ENCODE measurements around the gene NKD1.

The NKD1 gene

GRCh38 chr16:50679266-50679665 lies 131.1 kb downstream of the NKD1 start:
- Histone ChIP-seq H3K36me3 (ENCODE audit: control insufficient read depth in 2 of 2, insufficient read depth in 2 of 2, low read length in 2 of 2) (no peaks in the 10 kb centered on the region), H3K27ac (ENCODE audit: low read length) (no peak overlapping the region), H3K4me3 (ENCODE audit: low read length in 2 of 2) (no peak overlapping the region)

GRCh38 chr16:50679676-50680555 lies 131.7 kb downstream of the NKD1 start:
- no peaks in the 10 kb centered on the region for H3K4me1 ChIP-seq (ENCODE audit: control insufficient read depth, insufficient read depth, low read length)
- H3K9ac ChIP-seq (ENCODE audit: low read length in 2 of 2): no peak overlapping the region
- H3K27ac ChIP-seq (ENCODE audit: low read length): no peak overlapping the region
- H3K4me3 ChIP-seq (ENCODE audit: low read length in 2 of 2): no peak overlapping the region
- H3K9me3 ChIP-seq (ENCODE audit: control insufficient read depth in 2 of 2, low read length in 2 of 2): no peaks in the 10 kb centered on the region
- no peaks in the 10 kb centered on the region for H3K36me3 ChIP-seq (ENCODE audit: control insufficient read depth in 2 of 2, insufficient read depth in 2 of 2, low read length in 2 of 2)
- peaks cover 4 to 10% of the 10 kb centered on the region in 2 donors for H3K27me3 ChIP-seq (ENCODE audit: control insufficient read depth in 1 of 2, insufficient read depth in 2 of 2, low read length in 2 of 2)

More at GRCh38 chr16:50679266-50679665, 131.1 kb downstream of the NKD1 start:
- Histone ChIP-seq H3K4me1 (ENCODE audit: control insufficient read depth, insufficient read depth, low read length) (no peaks in the 10 kb centered on the region), H3K27me3 (ENCODE audit: control insufficient read depth in 1 of 2, insufficient read depth in 2 of 2, low read length in 2 of 2) (peaks cover 7 to 10% of the 10 kb centered on the region in 2 donors), H3K9me3 (ENCODE audit: control insufficient read depth in 2 of 2, low read length in 2 of 2) (no peaks in the 10 kb centered on the region), H3K9ac (ENCODE audit: low read length in 2 of 2) (no peak overlapping the region)

- Histone ChIP-seq H3K27me3 (ENCODE audit: control insufficient read depth in 1 of 2, insufficient read depth in 2 of 2, low read length in 2 of 2) (peaks cover 4 to 10% of the 10 kb centered on the region in 2 donors), H3K9me3 (ENCODE audit: control insufficient read depth in 2 of 2, low read length in 2 of 2) (no peaks in the 10 kb centered on the region), H3K9ac (ENCODE audit: low read length in 2 of 2) (no peak overlapping the region), H3K4me3 (ENCODE audit: low read length in 2 of 2) (no peak overlapping the region), H3K36me3 (ENCODE audit: control insufficient read depth in 2 of 2, insufficient read depth in 2 of 2, low read length in 2 of 2) (no peaks in the 10 kb centered on the region), H3K27ac (ENCODE audit: low read length) (no peak overlapping the region), H3K4me1 (ENCODE audit: control insufficient read depth, insufficient read depth, low read length) (no peaks in the 10 kb centered on the region)
Observed at GRCh38 chr16:50680556-50680893, 132.3 kb downstream of the NKD1 start.

GRCh38 chr16:50681021-50681885 lies 133.1 kb downstream of the NKD1 start, which contains the start of gene SNX20:
Gene SNX20 (minus strand): TSS chr16:50681312. CDS start chr16:50677526, 3,786 bp downstream.
- Histone ChIP-seq H3K4me3 (ENCODE audit: low read length in 2 of 2) (no peak within 1 kb of the TSS), H3K36me3 (ENCODE audit: control insufficient read depth in 2 of 2, insufficient read depth in 2 of 2, low read length in 2 of 2) (no peaks in the 10 kb centered on the region), H3K4me1 (ENCODE audit: control insufficient read depth, insufficient read depth, low read length) (no peaks in the 10 kb centered on the region), H3K27ac (ENCODE audit: low read length) (no peak within 1 kb of the TSS), H3K9me3 (ENCODE audit: control insufficient read depth in 2 of 2, low read length in 2 of 2) (no peaks in the 10 kb centered on the region), H3K27me3 (ENCODE audit: control insufficient read depth in 1 of 2, insufficient read depth in 2 of 2, low read length in 2 of 2) (peaks cover 4% of the 10 kb centered on the region in 2 donors), H3K9ac (ENCODE audit: low read length in 2 of 2) (no peak within 1 kb of the TSS)

GRCh38 chr16:50683689-50684374 lies 135.6 kb downstream of the NKD1 start:
- Histone ChIP-seq H3K27ac (ENCODE audit: low read length) (no peak overlapping the region), H3K9ac (ENCODE audit: low read length in 2 of 2) (no peak overlapping the region), H3K4me1 (ENCODE audit: control insufficient read depth, insufficient read depth, low read length) (no peaks in the 10 kb centered on the region), H3K36me3 (ENCODE audit: control insufficient read depth in 2 of 2, insufficient read depth in 2 of 2, low read length in 2 of 2) (no peaks in the 10 kb centered on the region), H3K9me3 (ENCODE audit: control insufficient read depth in 2 of 2, low read length in 2 of 2) (no peaks in the 10 kb centered on the region), H3K27me3 (ENCODE audit: control insufficient read depth in 1 of 2, insufficient read depth in 2 of 2, low read length in 2 of 2) (no peaks in the 10 kb centered on the region), H3K4me3 (ENCODE audit: low read length in 2 of 2) (no peak overlapping the region)

GRCh38 chr16:50684823-50685461 lies 136.7 kb downstream of the NKD1 start:
- Histone ChIP-seq H3K27me3 (ENCODE audit: control insufficient read depth in 1 of 2, insufficient read depth in 2 of 2, low read length in 2 of 2) (no peaks in the 10 kb centered on the region), H3K27ac (ENCODE audit: low read length) (no peak overlapping the region), H3K4me3 (ENCODE audit: low read length in 2 of 2) (no peak overlapping the region), H3K36me3 (ENCODE audit: control insufficient read depth in 2 of 2, insufficient read depth in 2 of 2, low read length in 2 of 2) (no peaks in the 10 kb centered on the region), H3K4me1 (ENCODE audit: control insufficient read depth, insufficient read depth, low read length) (no peaks in the 10 kb centered on the region), H3K9ac (ENCODE audit: low read length in 2 of 2) (no peak overlapping the region), H3K9me3 (ENCODE audit: control insufficient read depth in 2 of 2, low read length in 2 of 2) (no peaks in the 10 kb centered on the region)

- Histone ChIP-seq H3K4me3 (ENCODE audit: low read length in 2 of 2) (no peak overlapping the region), H3K9me3 (ENCODE audit: control insufficient read depth in 2 of 2, low read length in 2 of 2) (no peaks in the 10 kb centered on the region), H3K27ac (ENCODE audit: low read length) (no peak overlapping the region), H3K4me1 (ENCODE audit: control insufficient read depth, insufficient read depth, low read length) (no peaks in the 10 kb centered on the region), H3K9ac (ENCODE audit: low read length in 2 of 2) (no peak overlapping the region), H3K27me3 (ENCODE audit: control insufficient read depth in 1 of 2, insufficient read depth in 2 of 2, low read length in 2 of 2) (no peaks in the 10 kb centered on the region), H3K36me3 (ENCODE audit: control insufficient read depth in 2 of 2, insufficient read depth in 2 of 2, low read length in 2 of 2) (no peaks in the 10 kb centered on the region)
Observed at GRCh38 chr16:50685462-50686063, 137.4 kb downstream of the NKD1 start.

- H3K4me1 ChIP-seq (ENCODE audit: control insufficient read depth, insufficient read depth, low read length): peaks cover 5% of the 10 kb centered on the region
- H3K27me3 ChIP-seq (ENCODE audit: control insufficient read depth in 1 of 2, insufficient read depth in 2 of 2, low read length in 2 of 2): no peaks in the 10 kb centered on the region
- no peak overlapping the region for H3K4me3 ChIP-seq (ENCODE audit: low read length in 2 of 2)
- no peak overlapping the region for H3K27ac ChIP-seq (ENCODE audit: low read length)
- H3K36me3 ChIP-seq (ENCODE audit: control insufficient read depth in 2 of 2, insufficient read depth in 2 of 2, low read length in 2 of 2): no peaks in the 10 kb centered on the region
- H3K9me3 ChIP-seq (ENCODE audit: control insufficient read depth in 2 of 2, low read length in 2 of 2): no peaks in the 10 kb centered on the region
- H3K9ac ChIP-seq (ENCODE audit: low read length in 2 of 2): no peak overlapping the region
Observed at GRCh38 chr16:50688083-50688482, 139.9 kb downstream of the NKD1 start.

GRCh38 chr16:50688867-50689266 lies 140.7 kb downstream of the NKD1 start:
- H3K4me1 ChIP-seq (ENCODE audit: control insufficient read depth, insufficient read depth, low read length): peaks cover 11% of the 10 kb centered on the region
- H3K9ac ChIP-seq (ENCODE audit: low read length in 2 of 2): no peak overlapping the region
- H3K27me3 ChIP-seq (ENCODE audit: control insufficient read depth in 1 of 2, insufficient read depth in 2 of 2, low read length in 2 of 2): no peaks in the 10 kb centered on the region
- no peak overlapping the region for H3K27ac ChIP-seq (ENCODE audit: low read length)
- no peaks in the 10 kb centered on the region for H3K36me3 ChIP-seq (ENCODE audit: control insufficient read depth in 2 of 2, insufficient read depth in 2 of 2, low read length in 2 of 2)
- H3K9me3 ChIP-seq (ENCODE audit: control insufficient read depth in 2 of 2, low read length in 2 of 2): no peaks in the 10 kb centered on the region
- H3K4me3 ChIP-seq (ENCODE audit: low read length in 2 of 2): no peak overlapping the region

- Histone ChIP-seq H3K27ac (ENCODE audit: low read length) (no peak overlapping the region), H3K36me3 (ENCODE audit: control insufficient read depth in 2 of 2, insufficient read depth in 2 of 2, low read length in 2 of 2) (no peaks in the 10 kb centered on the region), H3K4me3 (ENCODE audit: low read length in 2 of 2) (no peak overlapping the region), H3K4me1 (ENCODE audit: control insufficient read depth, insufficient read depth, low read length) (peaks cover 12% of the 10 kb centered on the region), H3K9me3 (ENCODE audit: control insufficient read depth in 2 of 2, low read length in 2 of 2) (no peaks in the 10 kb centered on the region), H3K27me3 (ENCODE audit: control insufficient read depth in 1 of 2, insufficient read depth in 2 of 2, low read length in 2 of 2) (no peaks in the 10 kb centered on the region), H3K9ac (ENCODE audit: low read length in 2 of 2) (no peak overlapping the region)
Observed at GRCh38 chr16:50690177-50690576, 142.0 kb downstream of the NKD1 start.
